Right ventricle myocardium superior (tissue), 1 donor: Measurements from ENCODE around the gene KRT78. TPM values are rescaled to one million over a fixed set of nuclear protein-coding genes. Genes with fewer than 3 reads are reported as not detected.
"Not testable (repeated sequence)": the region's sequence is repeated elsewhere in the genome, so short reads cannot be mapped to it uniquely, and the experiment has no call there.

Experiments used
- ATAC-seq: fragments of 200-7000 bp; cut with Tn5 transposase; one replicate; pipeline ENCODE4 v1.9.1; 2020; ENCODE audit warnings: mild to moderate bottlenecking; ENCODE audit not compliant: poor library complexity
- DNase-seq: peaks from one replicate; pipeline ENCODE4 v3.0.0-alpha.2; 2020
- intact Hi-C: fragments of 100-400 bp; cut with DNase I; formaldehyde crosslinking; loops from one replicate; pipeline ENCODE4 v1.11.2; 2022
- total RNA-seq: library from RNA; stranded (reverse); fragmentation: NEBNext Ultra II Directional; extraction: Animal tissue kit (Norgen Biotek cat#: 25700); gene quantifications from one replicate; pipeline ENCODE4 v1.2.1, GENCODE V29; 2021
- donor health status: DM: no; HTN: yes; CAD: no; lungs with severe emphysema.

KRT78 gene
- total RNA-seq, 1 donor from 2014 or later = not detected

- no peak for ATAC-seq
- no peak for DNase-seq
- intact Hi-C loops = no loop called here
Observed at GRCh38 chr12:52806169-52806811, 42.5 kb downstream of the KRT78 start.

DNA sequence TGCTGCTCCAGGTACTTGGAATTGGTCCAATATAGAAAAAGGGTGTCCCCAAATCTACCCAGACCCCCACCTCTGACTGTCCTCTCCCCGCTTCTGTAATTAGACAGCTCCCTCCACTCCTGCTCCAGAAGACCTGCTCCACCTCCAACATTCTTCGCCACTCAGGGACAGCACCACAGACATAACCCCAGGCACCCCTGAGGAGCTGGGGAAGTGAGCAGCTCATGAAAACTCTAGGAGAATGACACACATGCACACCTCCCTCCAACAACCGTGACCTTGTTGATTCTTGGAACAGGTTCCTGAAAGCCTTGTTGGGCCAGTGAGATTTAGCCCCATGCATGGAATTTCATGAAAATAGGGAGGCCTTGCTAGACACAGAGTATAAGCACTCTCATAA lies 43.1 kb downstream of the KRT78 start:
- DNase-seq (no peak), ATAC-seq (no peak)
- intact Hi-C loops = no loop called here

GRCh38 chr12:52805000-52805399 lies 43.8 kb downstream of the KRT78 start:
- ATAC-seq = no peak
- intact Hi-C loops = no loop called here
- DNase-seq = no peak

DNA sequence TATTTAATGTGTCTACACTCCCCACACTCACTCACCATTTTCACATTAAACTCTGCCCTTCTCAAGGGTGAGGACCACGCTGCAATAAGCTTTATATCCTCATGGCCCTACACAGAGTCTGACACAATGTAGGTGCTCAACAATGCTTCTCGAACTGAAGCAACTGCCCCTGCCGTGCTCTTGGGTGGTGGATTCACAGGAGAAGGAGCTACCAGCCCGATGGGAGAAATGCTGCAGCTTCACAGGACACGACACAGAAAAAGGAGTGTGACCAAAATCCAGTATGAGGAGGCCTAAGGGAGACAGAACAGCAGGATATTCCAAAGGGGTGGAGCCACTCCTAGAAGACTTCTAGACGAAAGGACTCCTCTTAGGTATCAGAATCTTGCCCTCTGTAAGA lies 46.4 kb downstream of the KRT78 start:
- ATAC-seq (no peak), DNase-seq (no peak)
- intact Hi-C loops = no loop called here

DNA sequence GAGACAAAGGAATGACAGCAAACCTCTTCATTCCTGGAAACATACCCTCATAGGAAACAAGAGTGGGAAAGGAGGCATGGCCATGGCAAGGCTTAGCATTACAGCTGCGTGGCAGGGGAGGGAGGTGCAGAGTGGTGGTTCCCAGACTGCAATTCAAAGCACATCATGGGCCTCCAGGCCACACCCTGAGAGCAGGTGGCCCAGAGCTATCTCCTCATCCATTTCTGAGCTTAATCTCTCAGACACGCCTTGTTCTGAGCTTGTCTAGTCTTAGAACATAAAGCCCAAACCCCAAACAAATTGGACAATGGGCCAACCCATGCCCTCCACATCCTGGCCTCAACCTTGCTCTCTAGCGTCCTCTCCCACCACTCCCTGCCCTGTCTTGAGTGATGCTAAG lies 47.0 kb downstream of the KRT78 start:
- intact Hi-C loops = no loop called here
- DNase-seq (no peak), ATAC-seq (no peak)

- ATAC-seq = no peak
- intact Hi-C loops = no loop called here
- DNase-seq = no peak
Observed at GRCh38 chr12:52800259-52800917, 48.4 kb downstream of the KRT78 start.

DNA sequence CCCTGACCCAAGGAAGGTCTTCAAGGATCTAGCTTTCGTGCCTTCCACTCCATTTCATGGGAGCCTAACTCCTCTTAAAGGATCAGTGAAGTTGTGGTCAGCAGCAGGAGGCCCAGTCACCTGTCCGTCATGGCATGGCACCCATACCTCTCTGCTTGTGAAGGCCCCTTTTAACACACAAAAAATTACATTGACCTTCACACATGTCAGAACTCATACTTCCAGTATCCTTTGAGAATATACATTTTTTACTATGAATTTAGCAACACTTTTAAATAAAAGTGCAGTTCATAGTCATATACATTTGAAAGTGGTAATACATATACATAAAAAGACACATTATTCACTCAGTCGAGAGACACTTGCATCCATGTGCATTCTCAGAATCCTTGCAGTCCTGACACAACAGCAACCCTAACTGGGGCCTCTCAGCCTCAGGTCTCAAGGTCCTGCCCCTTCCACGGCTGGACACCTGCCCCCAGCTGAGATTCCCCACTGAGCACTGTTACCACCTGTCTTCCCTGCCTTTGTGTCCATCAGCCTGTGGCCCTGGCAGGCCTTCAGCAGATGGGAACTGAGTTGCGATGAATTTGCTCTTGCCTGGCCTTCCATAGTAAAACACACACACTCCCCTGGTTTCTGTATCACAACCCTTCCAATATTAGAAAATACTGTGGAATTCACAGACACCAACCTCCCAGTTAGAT lies 49.1 kb downstream of the KRT78 start:
- DNase-seq (no peak), ATAC-seq (no peak)
- intact Hi-C loops = no loop called here

- DNase-seq (no peak), ATAC-seq (no peak)
- intact Hi-C loops = no loop called here
Observed at GRCh38 chr12:52798671-52799504, 49.9 kb downstream of the KRT78 start.

GRCh38 chr12:52798003-52798670 lies 50.7 kb downstream of the KRT78 start:
- no peak for DNase-seq
- ATAC-seq = no peak
- intact Hi-C loops = no loop called here

DNA sequence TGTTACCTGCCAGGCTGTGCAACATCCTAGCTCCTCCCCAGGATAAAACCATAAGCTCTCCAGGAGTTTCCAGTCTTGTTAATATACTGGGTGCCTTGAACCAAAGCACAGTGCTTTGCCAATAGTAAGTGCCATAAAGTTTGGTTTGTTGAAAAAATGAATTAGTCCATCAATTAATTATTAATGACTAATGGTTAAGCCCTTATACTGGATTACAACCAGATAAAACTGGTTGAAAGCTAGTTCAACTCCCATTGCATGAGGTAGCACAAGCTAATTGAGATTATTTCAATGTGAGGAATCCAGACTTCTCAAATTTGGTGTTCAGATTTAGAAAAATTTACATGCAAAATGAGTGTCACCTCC lies 51.3 kb downstream of the KRT78 start:
- DNase-seq (no peak), ATAC-seq (no peak)
- intact Hi-C loops = no loop called here

DNA sequence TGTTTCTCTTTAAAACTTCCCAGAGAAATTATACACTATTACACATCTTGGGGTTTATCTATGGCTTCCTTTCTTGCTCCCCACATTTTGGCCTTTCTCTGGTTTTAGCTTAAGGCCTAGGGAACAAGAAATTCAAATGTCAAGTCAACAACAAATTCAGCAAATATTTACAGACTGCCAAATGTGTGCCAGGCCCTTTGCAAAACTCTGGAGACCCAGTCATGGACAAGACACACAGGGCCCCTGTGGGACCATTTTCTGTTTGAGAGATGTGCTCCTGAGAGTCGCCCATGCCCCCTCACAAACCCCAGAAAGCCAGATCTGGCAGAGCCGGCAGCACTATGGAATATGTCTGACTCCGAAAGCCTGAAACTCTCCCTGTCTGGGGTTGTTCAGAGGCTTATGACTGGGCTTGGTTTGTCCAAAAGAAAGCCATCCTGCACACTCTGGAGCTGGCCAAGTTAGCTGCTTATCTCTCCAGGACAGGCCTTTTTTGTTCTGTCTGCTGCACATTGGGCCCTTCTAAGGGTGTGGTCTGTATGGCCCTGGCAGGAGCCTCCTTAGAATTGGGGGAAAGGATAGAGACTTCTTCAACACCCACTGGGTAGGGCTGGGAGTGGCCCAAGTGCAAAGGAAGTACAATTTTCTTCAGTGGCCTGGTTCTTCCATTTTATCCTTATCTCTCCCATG lies 51.8 kb downstream of the KRT78 start:
- intact Hi-C loops = no loop called here
- no peak for DNase-seq
- ATAC-seq = no peak

- intact Hi-C loops = no loop called here
- DNase-seq (no peak), ATAC-seq (no peak)
Observed at GRCh38 chr12:52796429-52796794, 52.4 kb downstream of the KRT78 start.

GRCh38 chr12:52795694-52796428 lies 52.9 kb downstream of the KRT78 start, which contains the start of gene KRT3:
Gene KRT3, minus strand, starts transcription at chr12:52796117. Its CDS starts 75 bp downstream, at chr12:52796042.
- ATAC-seq (no peak), DNase-seq (no peak)
- intact Hi-C loops = no loop called here

DNA sequence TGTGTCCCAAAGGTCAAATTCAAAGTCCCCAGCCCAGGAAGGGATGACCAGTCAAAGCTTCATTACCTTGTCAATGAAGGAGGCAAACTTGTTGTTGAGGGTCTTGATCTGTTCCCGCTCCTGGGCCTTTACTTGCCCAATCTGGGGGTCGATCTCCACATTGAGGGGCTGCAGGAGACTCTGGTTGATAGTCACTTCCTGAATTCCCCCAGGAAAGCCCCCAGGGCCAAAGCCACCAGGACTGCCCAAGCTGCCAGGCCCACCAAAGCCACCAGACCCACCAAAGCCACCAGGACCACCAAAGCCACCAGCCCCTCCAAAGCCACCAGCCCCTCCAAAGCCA lies 53.5 kb downstream of the KRT78 start:
- intact Hi-C loops, ATAC-seq, DNase-seq: not testable (repeated sequence)

DNA sequence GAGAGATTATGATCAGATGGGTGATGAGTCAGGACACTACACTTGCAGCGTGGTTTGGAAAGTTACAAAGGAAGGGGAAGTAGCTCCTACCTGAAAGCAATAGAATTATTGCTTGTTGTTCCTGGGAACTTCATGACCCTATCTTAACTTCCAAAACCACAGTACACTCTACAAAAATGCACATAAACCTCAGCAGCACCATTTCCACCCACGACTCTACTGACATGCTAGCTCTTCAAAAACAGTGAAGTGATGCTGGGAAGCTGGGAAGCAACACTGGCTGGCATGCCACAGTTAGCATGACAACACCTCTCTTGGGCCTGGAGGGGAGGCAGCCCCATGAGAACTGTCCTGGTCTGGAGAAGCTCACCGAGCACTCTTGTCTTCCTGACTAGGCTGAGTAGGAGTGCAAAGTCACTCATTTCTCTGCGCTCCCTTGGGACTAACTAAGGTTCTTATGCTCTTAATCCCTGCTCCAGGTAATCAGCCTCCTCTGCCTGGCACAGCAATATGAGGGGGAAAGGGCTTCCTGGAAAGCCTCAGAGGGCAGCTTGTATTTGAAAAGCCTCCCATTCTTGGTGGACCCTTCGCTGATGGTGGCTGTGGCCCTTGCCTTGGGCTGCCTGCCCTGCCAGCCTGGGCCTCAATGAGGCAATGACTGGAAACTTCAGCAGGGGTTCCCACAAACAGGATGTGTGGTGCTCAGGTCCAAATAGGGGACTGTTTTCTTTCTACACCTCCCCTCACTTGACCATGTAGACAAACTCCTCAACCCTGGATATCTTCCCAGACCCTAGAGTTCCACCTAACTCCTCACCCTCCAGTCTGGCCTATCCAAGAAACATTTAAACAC lies 54.1 kb downstream of the KRT78 start:
- ATAC-seq (no peak), DNase-seq (no peak)
- intact Hi-C loops = no loop called here

DNA sequence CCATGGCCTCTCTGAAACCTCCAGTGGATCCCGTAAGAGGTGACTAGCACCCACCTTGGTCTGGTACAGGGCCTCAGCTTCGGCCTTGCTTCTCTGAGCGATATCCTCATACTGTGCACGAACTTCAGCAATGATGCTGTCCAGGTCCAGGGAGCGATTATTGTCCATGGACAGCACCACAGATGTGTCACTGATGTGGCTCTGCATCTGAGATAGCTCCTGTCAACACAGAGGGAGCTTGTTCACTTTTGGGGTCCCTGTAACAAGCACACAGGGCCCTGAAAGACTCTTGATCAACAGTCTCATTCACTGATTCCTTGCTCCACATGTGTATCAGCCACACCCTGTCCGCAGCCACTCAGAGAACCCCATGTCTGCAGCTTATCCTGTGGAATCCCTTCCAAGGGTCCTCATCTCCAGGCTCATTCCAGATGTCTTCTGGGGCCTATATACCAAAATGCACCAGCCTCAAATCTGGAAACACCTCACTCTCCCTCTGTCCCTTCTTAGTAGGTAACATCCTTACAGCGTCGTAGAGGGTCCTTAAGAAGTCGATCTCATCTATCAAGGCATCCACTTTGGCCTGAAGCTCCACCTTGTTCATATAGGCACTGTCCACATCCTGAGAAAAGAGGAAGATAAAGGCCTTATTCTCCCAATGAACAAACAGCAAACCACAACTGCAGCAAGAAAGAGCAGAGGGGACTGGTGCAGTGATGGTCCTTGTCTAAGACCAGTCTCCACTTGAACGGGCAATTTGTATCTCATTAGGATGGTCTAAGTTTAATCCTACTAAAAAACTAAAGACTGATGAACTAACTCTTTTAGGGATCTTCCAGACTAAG lies 56.4 kb downstream of the KRT78 start:
- DNase-seq (no peak), ATAC-seq (no peak)
- intact Hi-C loops = no loop called here
